PFSK-1 (cell line): ENCODE results near the gene VSNL1.

Experiments
- FOXP2 ChIP-seq: optimal IDR thresholded peaks from 2 replicates; pipeline ENCODE3; 2011; ENCODE audit warnings: borderline replicate concordance, control low read depth, inconsistent platforms; ENCODE audit not compliant: insufficient read depth; ENCODE audit errors: extremely low read length, extremely low read depth
- POLR2AphosphoS5 ChIP-seq: IDR thresholded peaks from 2 replicates; pipeline ENCODE4 v1.6.1; 2012; ENCODE audit warnings: low read depth, mild to moderate bottlenecking, control low read depth, low read length, moderate library complexity
- SIN3A ChIP-seq: IDR thresholded peaks from 2 replicates; pipeline ENCODE4 v1.6.1; 2012; ENCODE audit warnings: mild to moderate bottlenecking, low read length, moderate library complexity, borderline replicate concordance; ENCODE audit not compliant: insufficient read depth
- TAF1 ChIP-seq: IDR thresholded peaks from 2 replicates; pipeline ENCODE4 v1.6.1; 2012; ENCODE audit warnings: low read length, control low read depth, borderline replicate concordance; ENCODE audit not compliant: insufficient read depth
- TF ChIP-seq, protein P1 (sequence below), 2 experiments: IDR thresholded peaks; 2 replicates each; pipeline versions ENCODE4 v1.6.1 to v1.8.0; 2011 to 2012; ENCODE audit warnings: low read depth in 2 of 2, low read length in 2 of 2, control low read depth in 1 of 2, inconsistent platforms in 1 of 2, mild to moderate bottlenecking in 1 of 2, moderate library complexity in 1 of 2; ENCODE audit not compliant: insufficient read depth in 1 of 2

DNA sequence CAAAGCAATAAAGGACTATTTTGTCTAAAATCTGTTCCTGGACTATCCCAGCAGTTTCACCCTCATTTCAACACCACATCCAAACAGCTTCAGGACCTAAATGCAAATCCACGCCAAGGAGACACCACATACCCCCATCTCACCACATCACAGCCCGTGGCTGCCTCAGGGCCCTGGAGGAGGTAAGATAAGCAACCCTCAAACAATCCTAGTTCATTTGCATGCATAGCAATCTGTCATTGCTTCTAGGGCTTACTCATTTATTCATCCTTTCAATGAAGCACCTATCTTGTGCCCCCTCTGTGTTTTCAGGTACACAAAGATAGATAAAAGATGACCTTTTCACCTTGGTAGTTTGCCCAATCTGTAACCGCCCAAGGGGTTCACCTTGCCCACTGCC is 86.5 kb downstream of the VSNL1 start:
- TF ChIP-seq POLR2AphosphoS5 (no peak), TAF1 (no peak), SIN3A (no peak), FOXP2 (no peak)
- TF ChIP-seq, protein P1, sequence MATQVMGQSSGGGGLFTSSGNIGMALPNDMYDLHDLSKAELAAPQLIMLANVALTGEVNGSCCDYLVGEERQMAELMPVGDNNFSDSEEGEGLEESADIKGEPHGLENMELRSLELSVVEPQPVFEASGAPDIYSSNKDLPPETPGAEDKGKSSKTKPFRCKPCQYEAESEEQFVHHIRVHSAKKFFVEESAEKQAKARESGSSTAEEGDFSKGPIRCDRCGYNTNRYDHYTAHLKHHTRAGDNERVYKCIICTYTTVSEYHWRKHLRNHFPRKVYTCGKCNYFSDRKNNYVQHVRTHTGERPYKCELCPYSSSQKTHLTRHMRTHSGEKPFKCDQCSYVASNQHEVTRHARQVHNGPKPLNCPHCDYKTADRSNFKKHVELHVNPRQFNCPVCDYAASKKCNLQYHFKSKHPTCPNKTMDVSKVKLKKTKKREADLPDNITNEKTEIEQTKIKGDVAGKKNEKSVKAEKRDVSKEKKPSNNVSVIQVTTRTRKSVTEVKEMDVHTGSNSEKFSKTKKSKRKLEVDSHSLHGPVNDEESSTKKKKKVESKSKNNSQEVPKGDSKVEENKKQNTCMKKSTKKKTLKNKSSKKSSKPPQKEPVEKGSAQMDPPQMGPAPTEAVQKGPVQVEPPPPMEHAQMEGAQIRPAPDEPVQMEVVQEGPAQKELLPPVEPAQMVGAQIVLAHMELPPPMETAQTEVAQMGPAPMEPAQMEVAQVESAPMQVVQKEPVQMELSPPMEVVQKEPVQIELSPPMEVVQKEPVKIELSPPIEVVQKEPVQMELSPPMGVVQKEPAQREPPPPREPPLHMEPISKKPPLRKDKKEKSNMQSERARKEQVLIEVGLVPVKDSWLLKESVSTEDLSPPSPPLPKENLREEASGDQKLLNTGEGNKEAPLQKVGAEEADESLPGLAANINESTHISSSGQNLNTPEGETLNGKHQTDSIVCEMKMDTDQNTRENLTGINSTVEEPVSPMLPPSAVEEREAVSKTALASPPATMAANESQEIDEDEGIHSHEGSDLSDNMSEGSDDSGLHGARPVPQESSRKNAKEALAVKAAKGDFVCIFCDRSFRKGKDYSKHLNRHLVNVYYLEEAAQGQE (IDR thresholded peaks at IDR 0.05; ENCODE audit: insufficient read depth in 1 of 2, low read depth in 2 of 2, low read length in 2 of 2): no peak
